ENCODE results near the gene CDYL2. TPM values are rescaled to one million over a fixed set of nuclear protein-coding genes. Genes with fewer than 3 reads are reported as not detected.

CDYL2 gene
- total RNA-seq, 2 donors from 2014 or later: 4.8 TPM

DNA sequence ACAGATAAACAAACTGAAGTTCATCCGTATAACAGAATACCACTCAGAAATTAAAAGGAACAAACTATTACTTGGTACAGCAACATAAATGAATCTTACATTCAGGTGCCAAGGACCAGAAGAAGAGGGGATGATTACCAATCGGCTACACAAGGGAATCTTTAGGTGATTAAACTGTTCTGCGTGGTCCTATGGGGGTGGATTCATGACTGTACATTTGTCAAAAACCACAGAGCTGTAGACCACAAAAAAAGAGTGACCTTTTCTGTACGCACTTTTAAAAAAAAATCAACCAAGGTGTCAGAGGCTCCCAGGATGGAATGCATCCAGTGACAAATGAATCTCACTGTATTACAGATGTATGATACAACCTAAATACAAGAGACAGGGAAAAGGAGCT is 110.8 kb downstream of the CDYL2 start:
- H3K4me3 ChIP-seq: no peak overlapping the region
- H3K9me3 ChIP-seq: no peaks in the 10 kb centered on the region
- H3K9ac ChIP-seq (ENCODE audit: low read depth in 2 of 2, low read length in 2 of 2): no peak overlapping the region
- intact Hi-C loops (cut with DNase I): no loop called here
- H3K27me3 ChIP-seq: no peaks in the 10 kb centered on the region
- no peaks in the 10 kb centered on the region for H3K4me1 ChIP-seq
- no peaks in the 10 kb centered on the region for H3K36me3 ChIP-seq
- no peak overlapping the region for H3K27ac ChIP-seq
- TF ChIP-seq, protein P1, sequence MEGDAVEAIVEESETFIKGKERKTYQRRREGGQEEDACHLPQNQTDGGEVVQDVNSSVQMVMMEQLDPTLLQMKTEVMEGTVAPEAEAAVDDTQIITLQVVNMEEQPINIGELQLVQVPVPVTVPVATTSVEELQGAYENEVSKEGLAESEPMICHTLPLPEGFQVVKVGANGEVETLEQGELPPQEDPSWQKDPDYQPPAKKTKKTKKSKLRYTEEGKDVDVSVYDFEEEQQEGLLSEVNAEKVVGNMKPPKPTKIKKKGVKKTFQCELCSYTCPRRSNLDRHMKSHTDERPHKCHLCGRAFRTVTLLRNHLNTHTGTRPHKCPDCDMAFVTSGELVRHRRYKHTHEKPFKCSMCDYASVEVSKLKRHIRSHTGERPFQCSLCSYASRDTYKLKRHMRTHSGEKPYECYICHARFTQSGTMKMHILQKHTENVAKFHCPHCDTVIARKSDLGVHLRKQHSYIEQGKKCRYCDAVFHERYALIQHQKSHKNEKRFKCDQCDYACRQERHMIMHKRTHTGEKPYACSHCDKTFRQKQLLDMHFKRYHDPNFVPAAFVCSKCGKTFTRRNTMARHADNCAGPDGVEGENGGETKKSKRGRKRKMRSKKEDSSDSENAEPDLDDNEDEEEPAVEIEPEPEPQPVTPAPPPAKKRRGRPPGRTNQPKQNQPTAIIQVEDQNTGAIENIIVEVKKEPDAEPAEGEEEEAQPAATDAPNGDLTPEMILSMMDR (IDR thresholded peaks at IDR 0.05): no peak
- no peak for DNase-seq

GRCh38 chr16:80692270-80692669 is 112.1 kb downstream of the CDYL2 start:
- Histone ChIP-seq H3K4me1 (no peaks in the 10 kb centered on the region), H3K36me3 (no peaks in the 10 kb centered on the region), H3K9ac (ENCODE audit: low read depth in 2 of 2, low read length in 2 of 2) (no peak overlapping the region), H3K27me3 (no peaks in the 10 kb centered on the region), H3K27ac (no peak overlapping the region), H3K9me3 (no peaks in the 10 kb centered on the region), H3K4me3 (no peak overlapping the region)
- intact Hi-C loops (cut with DNase I): no loop called here
- TF ChIP-seq, protein P1 (IDR thresholded peaks at IDR 0.05): no peak
- DNase-seq: no peak

- Histone ChIP-seq H3K4me1 (no peaks in the 10 kb centered on the region), H3K27me3 (no peaks in the 10 kb centered on the region), H3K9me3 (no peaks in the 10 kb centered on the region), H3K9ac (ENCODE audit: low read depth in 2 of 2, low read length in 2 of 2) (no peak overlapping the region), H3K27ac (no peak overlapping the region), H3K4me3 (no peak overlapping the region), H3K36me3 (no peaks in the 10 kb centered on the region)
- intact Hi-C loops (cut with DNase I): no loop called here
- TF ChIP-seq, protein P1 (IDR thresholded peaks at IDR 0.05): no peak
- DNase-seq: no peak
Measured at GRCh38 chr16:80691111-80691741, 113.2 kb downstream of the CDYL2 start.

- H3K9ac ChIP-seq (ENCODE audit: low read depth in 2 of 2, low read length in 2 of 2): no peak overlapping the region
- no peaks in the 10 kb centered on the region for H3K9me3 ChIP-seq
- H3K4me1 ChIP-seq: no peaks in the 10 kb centered on the region
- TF ChIP-seq, protein P1 (IDR thresholded peaks at IDR 0.05): no peak
- intact Hi-C loops (cut with DNase I): no loop called here
- H3K4me3 ChIP-seq: no peak overlapping the region
- H3K27me3 ChIP-seq: no peaks in the 10 kb centered on the region
- no peak for DNase-seq
- H3K36me3 ChIP-seq: no peaks in the 10 kb centered on the region
- H3K27ac ChIP-seq: no peak overlapping the region
Measured at GRCh38 chr16:80689487-80689886, 114.9 kb downstream of the CDYL2 start.

- Histone ChIP-seq H3K4me1 (no peaks in the 10 kb centered on the region), H3K36me3 (no peaks in the 10 kb centered on the region), H3K9ac (ENCODE audit: low read depth in 2 of 2, low read length in 2 of 2) (no peak overlapping the region), H3K4me3 (no peak overlapping the region), H3K27me3 (no peaks in the 10 kb centered on the region), H3K9me3 (no peaks in the 10 kb centered on the region), H3K27ac (no peak overlapping the region)
- no peak for DNase-seq
- intact Hi-C loops (cut with DNase I): no loop called here
- TF ChIP-seq, protein P1 (IDR thresholded peaks at IDR 0.05): no peak
Measured at GRCh38 chr16:80687606-80688005, 116.8 kb downstream of the CDYL2 start.
